WERI-Rb-1 (cell line): ENCODE results near the gene ZDHHC24.

Source experiments
- DNase-seq: peaks from one replicate; pipeline ENCODE4 v3.0.0-alpha.2; 2020
- H3K27ac ChIP-seq: fragments of 250-450 bp; sonication (Bioruptor Pico); 2 replicates; pipeline ENCODE4 v1.5.1; 2020; ENCODE audit warnings: mild to moderate bottlenecking, moderate library complexity
- H3K27me3 ChIP-seq: fragments of 250-450 bp; sonication (Bioruptor Pico); 2 replicates; pipeline ENCODE4 v1.5.1; 2021; ENCODE audit warnings: mild to moderate bottlenecking, low read depth, moderate library complexity; ENCODE audit not compliant: insufficient read depth, severe bottlenecking
- H3K36me3 ChIP-seq: fragments of 250-450 bp; sonication (Bioruptor Pico); 2 replicates; pipeline ENCODE4 v1.5.1; 2020; ENCODE audit warnings: mild to moderate bottlenecking, moderate library complexity
- H3K4me3 ChIP-seq: 2 replicates; pipeline ENCODE4 v1.5.1; 2011; ENCODE audit warnings: low read depth, mild to moderate bottlenecking, control low read depth, low read length
- H3K9me3 ChIP-seq: fragments of 250-450 bp; sonication (Bioruptor Pico); 2 replicates; pipeline ENCODE4 v1.5.1; 2021; ENCODE audit warnings: mild to moderate bottlenecking, moderate library complexity; ENCODE audit not compliant: severe bottlenecking
- CTCF ChIP-seq: IDR thresholded peaks from 2 replicates; pipeline ENCODE4 v1.5.1; 2011; ENCODE audit warnings: low read depth, mild to moderate bottlenecking, control low read depth, inconsistent platforms, low read length

Gene ZDHHC24

GRCh38 chr11:66495401-66495854 is 50.4 kb downstream of the ZDHHC24 start:
- Histone ChIP-seq H3K9me3 (no peaks in the 10 kb centered on the region), H3K27me3 (no peaks in the 10 kb centered on the region), H3K27ac (no peak overlapping the region), H3K4me3 (no peak overlapping the region), H3K36me3 (peaks cover 68% of the 10 kb centered on the region)
- peak; percentile 55 for DNase-seq
- peak; percentile 76 for TF ChIP-seq CTCF

- no peaks in the 10 kb centered on the region for H3K9me3 ChIP-seq
- H3K36me3 ChIP-seq: peaks cover 71% of the 10 kb centered on the region
- DNase-seq: peak; percentile 43
- no peak overlapping the region for H3K27ac ChIP-seq
- H3K4me3 ChIP-seq: no peak overlapping the region
- no peaks in the 10 kb centered on the region for H3K27me3 ChIP-seq
- TF ChIP-seq CTCF: peak; percentile 32; the same call in 1 of the 2 replicates
These were observed 50.9 kb downstream of the ZDHHC24 start for GRCh38 chr11:66494935-66495334.

GRCh38 chr11:66494458-66494857 is 51.4 kb downstream of the ZDHHC24 start:
- TF ChIP-seq CTCF: no peak
- Histone ChIP-seq H3K9me3 (no peaks in the 10 kb centered on the region), H3K27me3 (no peaks in the 10 kb centered on the region), H3K4me3 (no peak overlapping the region), H3K36me3 (peaks cover 69% of the 10 kb centered on the region), H3K27ac (no peak overlapping the region)
- no peak for DNase-seq

- H3K4me3 ChIP-seq: no peak overlapping the region
- no peak for TF ChIP-seq CTCF
- no peaks in the 10 kb centered on the region for H3K9me3 ChIP-seq
- peak overlapping the region; percentile 64 for H3K27ac ChIP-seq
- DNase-seq: no peak
- peaks cover 70% of the 10 kb centered on the region for H3K36me3 ChIP-seq
- no peaks in the 10 kb centered on the region for H3K27me3 ChIP-seq
These were observed 52.7 kb downstream of the ZDHHC24 start for GRCh38 chr11:66493130-66493529.

GRCh38 chr11:66492161-66492865 is 53.5 kb downstream of the ZDHHC24 start:
- DNase-seq: peak; percentile 92
- H3K27ac ChIP-seq: peak overlapping the region; percentile 84
- no peak for TF ChIP-seq CTCF
- no peaks in the 10 kb centered on the region for H3K27me3 ChIP-seq
- no peaks in the 10 kb centered on the region for H3K9me3 ChIP-seq
- H3K36me3 ChIP-seq: peaks cover 72% of the 10 kb centered on the region
- no peak overlapping the region for H3K4me3 ChIP-seq
